GM12801 (cell line): ENCODE measurements around the gene VCY1B.
"Not testable (repeated sequence)": the region's sequence is repeated elsewhere in the genome, so short reads cannot be mapped to it uniquely, and the experiment has no call there.

Source experiments
- TF ChIP-seq, protein P1 (sequence below): IDR thresholded peaks from one replicate; pipeline ENCODE4 v1.5.1; 2011; ENCODE audit warnings: control low read depth; ENCODE audit not compliant: insufficient read length; ENCODE audit errors: extremely low read depth

VCY1B gene

DNA sequence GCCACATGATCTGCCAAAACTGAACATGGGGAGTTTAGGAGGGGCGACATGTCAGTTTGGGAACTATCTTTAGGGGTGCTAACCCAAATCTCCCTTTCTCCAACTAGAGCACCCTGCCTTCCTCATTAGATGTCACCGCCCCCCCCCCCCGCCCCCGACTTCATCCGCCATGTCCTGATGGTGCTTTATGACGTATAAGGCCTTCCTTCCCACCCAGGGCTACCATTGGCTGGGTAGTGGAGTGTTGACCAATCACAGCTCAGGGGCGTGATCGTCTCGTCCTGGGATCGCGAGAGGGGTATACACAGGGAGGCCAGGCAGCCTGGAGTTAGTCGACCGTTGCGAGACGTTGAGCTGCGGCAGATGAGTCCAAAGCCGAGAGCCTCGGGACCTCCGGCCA is at the start of gene VCY1B:
VCY1B (plus strand) TSS at position 301 of the 400 bp plus-strand sequence; CDS start at position 364, 63 bp downstream.
- TF ChIP-seq, protein P1, sequence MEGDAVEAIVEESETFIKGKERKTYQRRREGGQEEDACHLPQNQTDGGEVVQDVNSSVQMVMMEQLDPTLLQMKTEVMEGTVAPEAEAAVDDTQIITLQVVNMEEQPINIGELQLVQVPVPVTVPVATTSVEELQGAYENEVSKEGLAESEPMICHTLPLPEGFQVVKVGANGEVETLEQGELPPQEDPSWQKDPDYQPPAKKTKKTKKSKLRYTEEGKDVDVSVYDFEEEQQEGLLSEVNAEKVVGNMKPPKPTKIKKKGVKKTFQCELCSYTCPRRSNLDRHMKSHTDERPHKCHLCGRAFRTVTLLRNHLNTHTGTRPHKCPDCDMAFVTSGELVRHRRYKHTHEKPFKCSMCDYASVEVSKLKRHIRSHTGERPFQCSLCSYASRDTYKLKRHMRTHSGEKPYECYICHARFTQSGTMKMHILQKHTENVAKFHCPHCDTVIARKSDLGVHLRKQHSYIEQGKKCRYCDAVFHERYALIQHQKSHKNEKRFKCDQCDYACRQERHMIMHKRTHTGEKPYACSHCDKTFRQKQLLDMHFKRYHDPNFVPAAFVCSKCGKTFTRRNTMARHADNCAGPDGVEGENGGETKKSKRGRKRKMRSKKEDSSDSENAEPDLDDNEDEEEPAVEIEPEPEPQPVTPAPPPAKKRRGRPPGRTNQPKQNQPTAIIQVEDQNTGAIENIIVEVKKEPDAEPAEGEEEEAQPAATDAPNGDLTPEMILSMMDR, result not testable (repeated sequence)

GRCh38 chrY:14085877-14086276 is 29.9 kb downstream of the VCY1B start:
- TF ChIP-seq, protein P1, result no peak
